Measurements from ENCODE around the gene MYO10. TPM values are rescaled to one million over a fixed set of nuclear protein-coding genes. Genes with fewer than 3 reads are reported as not detected.
"Not testable (repeated sequence)": the region's sequence is repeated elsewhere in the genome, so short reads cannot be mapped to it uniquely, and the experiment has no call there.

Gene MYO10
- total and polyA plus RNA-seq, 4 donors: 4.8 to 19.8 (median 11.5) TPM

- 83 to 86% methylated on average over 3 of the region's 3 CpGs for WGBS, 2 donors
- DNase-seq (no peak), ATAC-seq (ENCODE audit: low FRiP score) (no peak)
- no peak overlapping the region for H3K27ac ChIP-seq (ENCODE audit: low read depth in 1 of 2, low read length in 2 of 2)
- no peaks in the 10 kb centered on the region for H3K27me3 ChIP-seq (ENCODE audit: control insufficient read depth in 1 of 2, insufficient read depth in 2 of 2, low read length in 1 of 2)
- H3K4me1 ChIP-seq (ENCODE audit: control insufficient read depth in 1 of 2, insufficient read depth in 2 of 2, low read length in 2 of 2): peaks cover 0 to 4% of the 10 kb centered on the region in 2 donors
- no peaks in the 10 kb centered on the region for H3K36me3 ChIP-seq (ENCODE audit: control insufficient read depth in 1 of 2, insufficient read depth in 2 of 2, low read length in 1 of 2)
- H3K4me3 ChIP-seq (ENCODE audit: low read length in 2 of 2): no peak overlapping the region
- intact Hi-C loops (cut with DNase I): no loop called here
- no peaks in the 10 kb centered on the region for H3K9me3 ChIP-seq (ENCODE audit: control insufficient read depth, low read length)
Observed at GRCh38 chr5:16881251-16881650, 54.8 kb downstream of the MYO10 start.

- DNase-seq: no peak
- no peak for ATAC-seq (ENCODE audit: low FRiP score)
- intact Hi-C loops (cut with DNase I): no loop called here
- 82 to 93% methylated on average over 3 of the region's 3 CpGs for WGBS, 2 donors
- Histone ChIP-seq H3K27me3 (ENCODE audit: control insufficient read depth in 1 of 2, insufficient read depth in 2 of 2, low read length in 1 of 2) (no peaks in the 10 kb centered on the region), H3K4me1 (ENCODE audit: control insufficient read depth in 1 of 2, insufficient read depth in 2 of 2, low read length in 2 of 2) (peaks cover 0 to 4% of the 10 kb centered on the region in 2 donors), H3K36me3 (ENCODE audit: control insufficient read depth in 1 of 2, insufficient read depth in 2 of 2, low read length in 1 of 2) (no peaks in the 10 kb centered on the region), H3K9me3 (ENCODE audit: control insufficient read depth, low read length) (no peaks in the 10 kb centered on the region), H3K27ac (ENCODE audit: low read depth in 1 of 2, low read length in 2 of 2) (peak overlapping the region in 1 of 2 donors; percentile 51), H3K4me3 (ENCODE audit: low read length in 2 of 2) (no peak overlapping the region)
Observed at GRCh38 chr5:16880547-16880946, 55.5 kb downstream of the MYO10 start.

GRCh38 chr5:16879650-16880049, 56.4 kb downstream of the MYO10 start:
- no peaks in the 10 kb centered on the region for H3K27me3 ChIP-seq (ENCODE audit: control insufficient read depth in 1 of 2, insufficient read depth in 2 of 2, low read length in 1 of 2)
- DNase-seq (no peak), ATAC-seq (ENCODE audit: low FRiP score) (no peak)
- H3K4me1 ChIP-seq (ENCODE audit: control insufficient read depth in 1 of 2, insufficient read depth in 2 of 2, low read length in 2 of 2): peaks cover 0 to 4% of the 10 kb centered on the region in 2 donors
- no peaks in the 10 kb centered on the region for H3K36me3 ChIP-seq (ENCODE audit: control insufficient read depth in 1 of 2, insufficient read depth in 2 of 2, low read length in 1 of 2)
- WGBS, 2 donors: 94% methylated on average over 13 of the region's 13 CpGs
- intact Hi-C loops (cut with DNase I): no loop called here
- no peak overlapping the region for H3K27ac ChIP-seq (ENCODE audit: low read depth in 1 of 2, low read length in 2 of 2)
- H3K4me3 ChIP-seq (ENCODE audit: low read length in 2 of 2): no peak overlapping the region
- H3K9me3 ChIP-seq (ENCODE audit: control insufficient read depth, low read length): no peaks in the 10 kb centered on the region

GRCh38 chr5:16879191-16879590, 56.9 kb downstream of the MYO10 start:
- H3K9me3 ChIP-seq (ENCODE audit: control insufficient read depth, low read length): no peaks in the 10 kb centered on the region
- peaks cover 0 to 4% of the 10 kb centered on the region in 2 donors for H3K4me1 ChIP-seq (ENCODE audit: control insufficient read depth in 1 of 2, insufficient read depth in 2 of 2, low read length in 2 of 2)
- H3K27ac ChIP-seq (ENCODE audit: low read depth in 1 of 2, low read length in 2 of 2): no peak overlapping the region
- no peak overlapping the region for H3K4me3 ChIP-seq (ENCODE audit: low read length in 2 of 2)
- no peaks in the 10 kb centered on the region for H3K27me3 ChIP-seq (ENCODE audit: control insufficient read depth in 1 of 2, insufficient read depth in 2 of 2, low read length in 1 of 2)
- ATAC-seq (ENCODE audit: low FRiP score) (no peak), DNase-seq (no peak)
- 81 to 84% methylated on average over 1 of the region's 1 CpG for WGBS, 2 donors
- intact Hi-C loops (cut with DNase I): no loop called here
- H3K36me3 ChIP-seq (ENCODE audit: control insufficient read depth in 1 of 2, insufficient read depth in 2 of 2, low read length in 1 of 2): no peaks in the 10 kb centered on the region

- 83 to 86% methylated on average over 9 of the region's 9 CpGs for WGBS, 2 donors
Observed at GRCh38 chr5:16877267-16877935, 58.7 kb downstream of the MYO10 start.

GRCh38 chr5:16874424-16874823, 61.7 kb downstream of the MYO10 start:
- H3K4me1 ChIP-seq (ENCODE audit: control insufficient read depth in 1 of 2, insufficient read depth in 2 of 2, low read length in 2 of 2); H3K27me3 ChIP-seq (ENCODE audit: control insufficient read depth in 1 of 2, insufficient read depth in 2 of 2, low read length in 1 of 2); intact Hi-C loops (cut with DNase I); H3K36me3 ChIP-seq (ENCODE audit: control insufficient read depth in 1 of 2, insufficient read depth in 2 of 2, low read length in 1 of 2); H3K9me3 ChIP-seq (ENCODE audit: control insufficient read depth, low read length); H3K27ac ChIP-seq (ENCODE audit: low read depth in 1 of 2, low read length in 2 of 2); DNase-seq; ATAC-seq (ENCODE audit: low FRiP score); H3K4me3 ChIP-seq (ENCODE audit: low read length in 2 of 2): not testable (repeated sequence)
- WGBS, 2 donors: 98 to 100% methylated on average over 1 of the region's 1 CpG

More at GRCh38 chr5:16877267-16877935, 58.7 kb downstream of the MYO10 start:
- no peaks in the 10 kb centered on the region for H3K36me3 ChIP-seq (ENCODE audit: control insufficient read depth in 1 of 2, insufficient read depth in 2 of 2, low read length in 1 of 2)
- H3K27ac ChIP-seq (ENCODE audit: low read depth in 1 of 2, low read length in 2 of 2): no peak overlapping the region
- H3K9me3 ChIP-seq (ENCODE audit: control insufficient read depth, low read length): no peaks in the 10 kb centered on the region
- H3K27me3 ChIP-seq (ENCODE audit: control insufficient read depth in 1 of 2, insufficient read depth in 2 of 2, low read length in 1 of 2): no peaks in the 10 kb centered on the region
- no peaks in the 10 kb centered on the region for H3K4me1 ChIP-seq (ENCODE audit: control insufficient read depth in 1 of 2, insufficient read depth in 2 of 2, low read length in 2 of 2)
- no peak overlapping the region for H3K4me3 ChIP-seq (ENCODE audit: low read length in 2 of 2)
- DNase-seq (no peak), ATAC-seq (ENCODE audit: low FRiP score) (no peak)
- intact Hi-C loops (cut with DNase I): no loop called here

GRCh38 chr5:16871746-16872339, 64.2 kb downstream of the MYO10 start:
- no peak overlapping the region for H3K4me3 ChIP-seq (ENCODE audit: low read length in 2 of 2)
- peak overlapping the region in 1 of 2 donors; percentile 95 for H3K27ac ChIP-seq (ENCODE audit: low read depth in 1 of 2, low read length in 2 of 2)
- intact Hi-C loops (cut with DNase I): no loop called here
- ATAC-seq (ENCODE audit: low FRiP score) (peak; percentile 44), DNase-seq (no peak)
- no peaks in the 10 kb centered on the region for H3K36me3 ChIP-seq (ENCODE audit: control insufficient read depth in 1 of 2, insufficient read depth in 2 of 2, low read length in 1 of 2)
- no peaks in the 10 kb centered on the region for H3K27me3 ChIP-seq (ENCODE audit: control insufficient read depth in 1 of 2, insufficient read depth in 2 of 2, low read length in 1 of 2)
- H3K9me3 ChIP-seq (ENCODE audit: control insufficient read depth, low read length): no peaks in the 10 kb centered on the region
- peaks cover 0 to 4% of the 10 kb centered on the region in 2 donors for H3K4me1 ChIP-seq (ENCODE audit: control insufficient read depth in 1 of 2, insufficient read depth in 2 of 2, low read length in 2 of 2)
- WGBS, 2 donors: 35 to 39% methylated on average over 4 of the region's 4 CpGs

GRCh38 chr5:16870878-16871277, 65.2 kb downstream of the MYO10 start:
- no peak overlapping the region for H3K27ac ChIP-seq (ENCODE audit: low read depth in 1 of 2, low read length in 2 of 2)
- ATAC-seq (ENCODE audit: low FRiP score): no peak
- DNase-seq: no peak
- WGBS, 2 donors: 89 to 91% methylated on average over 1 of the region's 1 CpG
- H3K36me3 ChIP-seq (ENCODE audit: control insufficient read depth in 1 of 2, insufficient read depth in 2 of 2, low read length in 1 of 2): no peaks in the 10 kb centered on the region
- peaks cover 0 to 4% of the 10 kb centered on the region in 2 donors for H3K4me1 ChIP-seq (ENCODE audit: control insufficient read depth in 1 of 2, insufficient read depth in 2 of 2, low read length in 2 of 2)
- H3K4me3 ChIP-seq (ENCODE audit: low read length in 2 of 2): no peak overlapping the region
- H3K9me3 ChIP-seq (ENCODE audit: control insufficient read depth, low read length): no peaks in the 10 kb centered on the region
- intact Hi-C loops (cut with DNase I): no loop called here
- H3K27me3 ChIP-seq (ENCODE audit: control insufficient read depth in 1 of 2, insufficient read depth in 2 of 2, low read length in 1 of 2): no peaks in the 10 kb centered on the region

Data from aorta (tissue), 5 donors.